ENCODE results near the gene PLCXD3. TPM values are rescaled to one million over a fixed set of nuclear protein-coding genes. Genes with fewer than 3 reads are reported as not detected.

Gene PLCXD3
- total and polyA plus RNA-seq, 12 donors = 0.72 to 48.7 (median 15.4) TPM

DNA sequence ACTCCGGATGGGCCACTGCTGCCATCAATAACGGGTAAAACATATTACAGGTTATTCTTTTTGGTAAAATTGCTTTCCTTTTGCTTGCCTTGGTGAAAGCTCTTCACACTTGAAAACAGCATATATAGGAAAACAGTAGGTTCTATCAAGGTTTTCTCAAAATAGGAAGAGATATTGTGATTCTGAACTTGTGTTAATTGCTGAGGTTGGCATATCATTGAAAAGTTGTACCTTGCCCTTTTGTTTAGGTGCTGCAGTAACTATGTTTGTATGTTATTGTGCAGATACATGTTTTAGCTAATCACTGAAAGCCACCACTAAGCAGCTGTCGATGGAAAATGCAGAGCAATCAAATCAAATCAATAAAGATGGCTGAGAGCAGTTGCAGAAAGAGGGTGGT, 219.1 kb downstream of the PLCXD3 start:
- TF ChIP-seq, protein P1, sequence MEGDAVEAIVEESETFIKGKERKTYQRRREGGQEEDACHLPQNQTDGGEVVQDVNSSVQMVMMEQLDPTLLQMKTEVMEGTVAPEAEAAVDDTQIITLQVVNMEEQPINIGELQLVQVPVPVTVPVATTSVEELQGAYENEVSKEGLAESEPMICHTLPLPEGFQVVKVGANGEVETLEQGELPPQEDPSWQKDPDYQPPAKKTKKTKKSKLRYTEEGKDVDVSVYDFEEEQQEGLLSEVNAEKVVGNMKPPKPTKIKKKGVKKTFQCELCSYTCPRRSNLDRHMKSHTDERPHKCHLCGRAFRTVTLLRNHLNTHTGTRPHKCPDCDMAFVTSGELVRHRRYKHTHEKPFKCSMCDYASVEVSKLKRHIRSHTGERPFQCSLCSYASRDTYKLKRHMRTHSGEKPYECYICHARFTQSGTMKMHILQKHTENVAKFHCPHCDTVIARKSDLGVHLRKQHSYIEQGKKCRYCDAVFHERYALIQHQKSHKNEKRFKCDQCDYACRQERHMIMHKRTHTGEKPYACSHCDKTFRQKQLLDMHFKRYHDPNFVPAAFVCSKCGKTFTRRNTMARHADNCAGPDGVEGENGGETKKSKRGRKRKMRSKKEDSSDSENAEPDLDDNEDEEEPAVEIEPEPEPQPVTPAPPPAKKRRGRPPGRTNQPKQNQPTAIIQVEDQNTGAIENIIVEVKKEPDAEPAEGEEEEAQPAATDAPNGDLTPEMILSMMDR (IDR thresholded peaks at IDR 0.05) = no peak
- no peak for TF ChIP-seq POLR2A (IDR thresholded peaks at IDR 0.05)
- 82 to 92% (median 84%) methylated on average over 3 of the region's 3 CpGs for WGBS, 4 donors
- H3K27me3 ChIP-seq = no peaks in the 10 kb centered on the region
- DNase-seq = no peak
- intact Hi-C loops (cut with DNase I) = no loop called here
- H3K9me3 ChIP-seq (replicated peaks in 1 of 3) = no peaks in the 10 kb centered on the region
- H3K4me3 ChIP-seq = no peak overlapping the region
- no peaks in the 10 kb centered on the region for H3K36me3 ChIP-seq (replicated peaks in 1 of 2)
- no peaks in the 10 kb centered on the region for H3K4me1 ChIP-seq (replicated peaks in 1 of 2)
- no peak overlapping the region for H3K27ac ChIP-seq

DNA sequence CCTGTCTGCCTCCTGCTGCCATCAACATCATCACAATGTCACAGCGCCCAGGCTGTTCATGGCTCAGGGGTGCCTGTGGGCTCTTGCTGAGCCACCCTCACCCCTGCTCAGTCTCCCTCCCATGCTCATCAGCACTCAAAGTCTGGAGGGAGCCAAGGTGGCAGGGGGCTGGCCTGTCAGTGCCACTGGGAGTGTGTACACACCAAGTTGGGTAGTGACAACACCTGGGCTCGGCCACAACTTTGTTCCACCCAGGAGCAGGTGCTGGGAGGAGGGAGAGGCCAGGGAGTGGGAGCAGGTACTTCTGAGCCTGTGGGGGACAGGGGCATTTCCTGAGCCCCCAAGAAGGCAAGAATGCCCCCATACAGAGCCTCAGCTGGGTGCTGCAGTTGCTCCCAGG, 219.6 kb downstream of the PLCXD3 start:
- 71 to 90% (median 80%) methylated on average over 1 to 2 of the region's 2 CpGs for WGBS, 4 donors
- no peaks in the 10 kb centered on the region for H3K27me3 ChIP-seq
- no peak overlapping the region for H3K27ac ChIP-seq
- no peak for DNase-seq
- no peaks in the 10 kb centered on the region for H3K36me3 ChIP-seq (replicated peaks in 1 of 2)
- intact Hi-C loops (cut with DNase I) = no loop called here
- H3K4me1 ChIP-seq (replicated peaks in 1 of 2) = no peaks in the 10 kb centered on the region
- H3K9me3 ChIP-seq (replicated peaks in 1 of 3) = no peaks in the 10 kb centered on the region
- H3K4me3 ChIP-seq = no peak overlapping the region
- TF ChIP-seq, protein P1 (IDR thresholded peaks at IDR 0.05) = no peak
- no peak for TF ChIP-seq POLR2A (IDR thresholded peaks at IDR 0.05)

DNA sequence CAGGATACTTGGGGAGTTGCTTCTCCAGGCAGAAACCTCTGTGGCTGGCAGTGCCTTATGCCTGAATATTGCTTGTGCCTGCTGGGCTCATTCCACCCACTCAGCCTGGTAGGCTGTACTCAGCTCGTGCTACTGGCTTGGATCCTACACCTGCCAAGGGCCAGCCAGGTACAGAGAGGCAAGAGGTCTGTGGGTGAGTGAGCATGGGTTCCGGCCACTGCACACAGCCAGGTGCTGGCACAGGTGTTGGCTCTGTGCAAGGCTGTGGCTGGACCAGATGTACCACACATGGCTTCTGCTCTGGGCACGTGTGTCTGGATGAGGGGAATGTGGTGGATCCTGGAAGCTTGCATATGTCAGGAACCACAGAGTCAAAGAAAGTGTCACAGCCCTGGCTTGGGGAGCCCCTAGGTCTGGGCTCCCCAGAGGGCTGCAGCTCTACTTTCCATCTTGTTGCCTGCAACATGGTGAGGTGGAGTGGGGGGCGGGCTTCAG, 220.4 kb downstream of the PLCXD3 start:
- WGBS, 4 donors = 78 to 100% (median 87%) methylated on average over 1 to 4 of the region's 4 CpGs
- intact Hi-C loops (cut with DNase I) = no loop called here
- Histone ChIP-seq H3K27ac (no peak overlapping the region), H3K4me1 (replicated peaks in 1 of 2) (no peaks in the 10 kb centered on the region), H3K9me3 (replicated peaks in 1 of 3) (no peaks in the 10 kb centered on the region), H3K27me3 (no peaks in the 10 kb centered on the region), H3K4me3 (no peak overlapping the region), H3K36me3 (replicated peaks in 1 of 2) (no peaks in the 10 kb centered on the region)
- TF ChIP-seq, protein P1 (IDR thresholded peaks at IDR 0.05) = no peak
- no peak for TF ChIP-seq POLR2A (IDR thresholded peaks at IDR 0.05)
- DNase-seq = no peak

DNA sequence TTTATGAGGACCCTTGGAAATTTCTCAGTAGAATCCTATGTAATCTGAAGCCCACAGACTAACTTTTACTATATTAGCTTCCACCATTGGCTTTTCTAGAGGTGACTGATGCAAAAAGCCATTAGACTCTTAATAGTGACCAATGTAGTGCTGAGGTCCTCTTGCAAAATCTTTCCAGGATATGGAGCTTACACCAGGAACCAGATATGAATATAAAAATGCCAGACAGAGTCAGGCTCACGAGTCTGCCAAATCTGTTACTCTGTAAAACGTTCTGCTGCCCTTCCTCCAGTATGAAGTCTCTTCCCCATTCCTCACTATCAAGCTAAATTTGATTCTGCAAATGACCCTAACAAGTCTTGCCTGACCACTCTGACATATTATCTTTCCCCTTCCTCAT, 223.7 kb downstream of the PLCXD3 start:
- Histone ChIP-seq H3K27me3 (no peaks in the 10 kb centered on the region), H3K4me3 (no peak overlapping the region), H3K27ac (no peak overlapping the region), H3K9me3 (replicated peaks in 1 of 3) (no peaks in the 10 kb centered on the region), H3K4me1 (replicated peaks in 1 of 2) (no peaks in the 10 kb centered on the region), H3K36me3 (replicated peaks in 1 of 2) (no peaks in the 10 kb centered on the region)
- no peak for TF ChIP-seq POLR2A (IDR thresholded peaks at IDR 0.05)
- TF ChIP-seq, protein P1 (IDR thresholded peaks at IDR 0.05) = no peak
- 39 to 71% (median 64%) methylated on average over 2 of the region's 2 CpGs for WGBS, 4 donors
- DNase-seq = no peak
- intact Hi-C loops (cut with DNase I) = no loop called here
